CD4-positive, alpha-beta memory T cell (primary cell): ENCODE results near the gene PPP1R13B. TPM values are rescaled to one million over a fixed set of nuclear protein-coding genes. Genes with fewer than 3 reads are reported as not detected.

Experiments
- CTCF ChIA-PET: fragments of 350-600 bp; sonication (Branson Sonifier 250); formaldehyde crosslinking; loops from one replicate; lab custom pipeline; 2021; ENCODE audit warnings: inconsistent platforms; ENCODE audit not compliant: partially characterized antibody; lab: Charles Lee
- POLR2A ChIA-PET: fragments of 350-600 bp; sonication (Branson Sonifier 250); formaldehyde crosslinking; loops from one replicate; lab custom pipeline; 2021; ENCODE audit not compliant: partially characterized antibody; lab: Charles Lee
- DNase-seq, 5 donors: peaks; one replicate each; pipeline versions ENCODE4 v3.0.0 to v3.0.0-alpha.2; 2020 to 2022; ENCODE audit warnings: mixed read lengths in 1 of 5
- H3K27ac ChIP-seq: one replicate; pipeline ENCODE4 v1.7.0; 2013; ENCODE audit warnings: low read depth, low read length
- H3K27me3 ChIP-seq: 2 replicates; pipeline ENCODE4 v1.7.0; 2013; ENCODE audit warnings: mild to moderate bottlenecking, low read length, moderate library complexity; ENCODE audit not compliant: insufficient read depth
- H3K36me3 ChIP-seq: 2 replicates; pipeline ENCODE4 v1.7.0; 2013; ENCODE audit warnings: mild to moderate bottlenecking, low read length, moderate library complexity; ENCODE audit not compliant: insufficient read depth
- H3K4me1 ChIP-seq: 2 replicates; pipeline ENCODE4 v1.7.0; 2013; ENCODE audit warnings: mild to moderate bottlenecking, low read length, moderate library complexity; ENCODE audit not compliant: insufficient read depth
- H3K4me3 ChIP-seq, 2 donors: one replicate each; pipeline ENCODE4 v1.7.0; 2013; ENCODE audit warnings: low read length in 2 of 2, mild to moderate bottlenecking in 1 of 2
- H3K9me3 ChIP-seq, 2 donors: one replicate each; pipeline ENCODE4 v1.7.0; 2013; ENCODE audit warnings: low read length in 2 of 2, control low read depth in 1 of 2; ENCODE audit not compliant: control insufficient read depth in 1 of 2
- H3K27ac Mint-ChIP-seq, 7 donors: one replicate each; pipeline ENCODE4 v1.8.0; 2020 to 2021; ENCODE audit warnings: mixed read lengths in 7 of 7, mild to moderate bottlenecking in 6 of 7, inconsistent platforms in 3 of 7, moderate library complexity in 3 of 7
- H3K27me3 Mint-ChIP-seq, 2 donors: one replicate each; pipeline ENCODE4 v1.8.0; 2020 to 2021; ENCODE audit warnings: mixed read lengths in 2 of 2
- H3K36me3 Mint-ChIP-seq, 2 donors: one replicate each; pipeline ENCODE4 v1.8.0; 2020 to 2021; ENCODE audit warnings: mixed read lengths in 2 of 2, inconsistent platforms in 1 of 2, mild to moderate bottlenecking in 1 of 2
- H3K4me1 Mint-ChIP-seq, 4 donors: one replicate each; pipeline ENCODE4 v1.8.0; 2020 to 2021; ENCODE audit warnings: mixed read lengths in 4 of 4, mild to moderate bottlenecking in 1 of 4
- H3K4me3 Mint-ChIP-seq, 8 donors: one replicate each; pipeline ENCODE4 v1.8.0; 2020 to 2021; ENCODE audit warnings: mixed read lengths in 8 of 8, mild to moderate bottlenecking in 7 of 8, moderate library complexity in 6 of 8, inconsistent platforms in 3 of 8
- H3K9me3 Mint-ChIP-seq, 8 donors: one replicate each; pipeline ENCODE4 v1.8.0; 2020 to 2021; ENCODE audit warnings: mixed read lengths in 8 of 8, mild to moderate bottlenecking in 5 of 8, inconsistent platforms in 3 of 8, moderate library complexity in 1 of 8
- intact Hi-C: fragments of 100-400 bp; cut with micrococcal nuclease; formaldehyde crosslinking; loops from one replicate; pipeline ENCODE4 v1.15.1; 2023
- polyA plus RNA-seq, 2 donors: library from polyadenylated mRNA; unstranded; fragments of 300-500 nt; fragmentation: Illumina TruSeq; gene quantifications; one replicate each; pipeline ENCODE4 v1.2.3, GENCODE V29; 2021
- total RNA-seq, 2 experiments: library from RNA; stranded (reverse); gene quantifications; one replicate each; pipeline ENCODE4 v1.2.3, GENCODE V29; 2021

Gene PPP1R13B
- total and polyA plus RNA-seq, 4 experiments from 2014 or later, result 0.72 to 30.5 (median 15.7) TPM

DNA sequence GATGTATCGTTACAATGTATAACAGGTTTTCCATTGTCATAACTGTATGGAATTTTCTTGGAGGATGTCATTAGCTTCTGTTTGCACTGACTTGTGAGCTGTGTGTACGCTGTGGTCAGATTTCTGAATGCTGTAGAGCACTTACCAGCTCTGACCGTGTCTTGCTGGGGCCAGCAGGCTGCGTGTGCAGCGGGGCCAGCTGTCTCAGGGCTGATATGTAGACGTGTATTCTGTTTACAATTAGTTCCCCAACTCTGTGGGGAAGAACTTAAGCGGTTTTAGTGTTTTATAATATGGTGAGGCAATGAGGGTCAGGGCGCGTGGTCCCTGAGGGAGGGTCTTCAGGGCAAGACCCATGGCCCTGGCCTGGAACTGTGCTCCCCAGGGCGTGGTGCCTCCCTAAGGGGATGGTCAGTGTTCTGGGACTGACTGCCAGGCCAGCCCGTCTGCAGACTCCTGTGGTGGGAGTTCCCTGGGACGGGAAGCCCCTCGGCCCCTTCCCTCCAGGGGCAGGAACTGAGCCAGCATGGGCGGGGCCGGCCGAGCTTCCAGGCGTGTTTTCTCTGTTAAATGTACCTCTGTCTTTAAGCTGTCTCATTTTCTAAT lies 150.8 kb downstream of the PPP1R13B start:
- peaks cover 38% of the 10 kb centered on the region for H3K36me3 ChIP-seq
- no peak overlapping the region for H3K4me3 Mint-ChIP-seq

DNA sequence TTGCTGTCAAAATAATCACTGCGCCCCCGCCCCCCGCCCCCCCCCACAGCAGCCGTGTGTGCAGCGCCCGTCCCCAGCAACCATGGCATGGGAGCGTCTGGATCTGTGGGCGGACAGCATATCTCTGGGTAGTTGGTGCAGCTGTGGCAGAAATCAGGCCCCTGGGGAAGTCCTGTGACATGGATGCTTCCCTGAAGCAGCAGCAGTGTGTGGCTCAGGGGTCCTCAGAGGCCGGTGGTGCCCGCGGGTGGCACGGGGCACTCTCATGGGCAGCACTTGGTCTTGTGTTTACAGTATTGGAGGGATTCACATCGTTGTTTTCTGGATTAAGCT lies 151.3 kb downstream of the PPP1R13B start:
- peaks cover 4 to 7% (median 5%) of the 10 kb centered on the region in 4 donors for H3K4me1 Mint-ChIP-seq
- Histone ChIP-seq H3K27me3 (no peaks in the 10 kb centered on the region), H3K4me1 (no peaks in the 10 kb centered on the region), H3K36me3 (peaks cover 38% of the 10 kb centered on the region), H3K4me3 (no peak overlapping the region), H3K27ac (no peak overlapping the region), H3K9me3 (no peaks in the 10 kb centered on the region)
- intact Hi-C loops, result no loop called here
- no peaks in the 10 kb centered on the region for H3K9me3 Mint-ChIP-seq
- H3K36me3 Mint-ChIP-seq, result peaks cover 3 to 51% of the 10 kb centered on the region in 2 donors
- H3K4me3 Mint-ChIP-seq, result no peak overlapping the region
- no peak for DNase-seq
- H3K27ac Mint-ChIP-seq, result peak overlapping the region in 1 of 7 donors; percentile 10
- H3K27me3 Mint-ChIP-seq, result no peaks in the 10 kb centered on the region
- POLR2A ChIA-PET, result no interaction called here
- CTCF ChIA-PET, result no interaction called here

More for the DNA sequence above, 150.8 kb downstream of the PPP1R13B start:
- H3K36me3 Mint-ChIP-seq, result peaks cover 3 to 51% of the 10 kb centered on the region in 2 donors
- H3K4me1 Mint-ChIP-seq, result peaks cover 4 to 7% (median 5%) of the 10 kb centered on the region in 4 donors
- ChIA-PET POLR2A (no interaction called here), CTCF (no interaction called here)
- no peak overlapping the region for H3K27ac ChIP-seq
- no peaks in the 10 kb centered on the region for H3K4me1 ChIP-seq
- DNase-seq, result no peak
- intact Hi-C loops, result no loop called here
- H3K27ac Mint-ChIP-seq, result peak overlapping the region in 5 of 7 donors; percentile 10 to 76 (median 32)
- H3K9me3 ChIP-seq, result no peaks in the 10 kb centered on the region
- H3K9me3 Mint-ChIP-seq, result no peaks in the 10 kb centered on the region
- H3K27me3 ChIP-seq, result no peaks in the 10 kb centered on the region
- no peak overlapping the region for H3K4me3 ChIP-seq
- H3K27me3 Mint-ChIP-seq, result no peaks in the 10 kb centered on the region

DNA sequence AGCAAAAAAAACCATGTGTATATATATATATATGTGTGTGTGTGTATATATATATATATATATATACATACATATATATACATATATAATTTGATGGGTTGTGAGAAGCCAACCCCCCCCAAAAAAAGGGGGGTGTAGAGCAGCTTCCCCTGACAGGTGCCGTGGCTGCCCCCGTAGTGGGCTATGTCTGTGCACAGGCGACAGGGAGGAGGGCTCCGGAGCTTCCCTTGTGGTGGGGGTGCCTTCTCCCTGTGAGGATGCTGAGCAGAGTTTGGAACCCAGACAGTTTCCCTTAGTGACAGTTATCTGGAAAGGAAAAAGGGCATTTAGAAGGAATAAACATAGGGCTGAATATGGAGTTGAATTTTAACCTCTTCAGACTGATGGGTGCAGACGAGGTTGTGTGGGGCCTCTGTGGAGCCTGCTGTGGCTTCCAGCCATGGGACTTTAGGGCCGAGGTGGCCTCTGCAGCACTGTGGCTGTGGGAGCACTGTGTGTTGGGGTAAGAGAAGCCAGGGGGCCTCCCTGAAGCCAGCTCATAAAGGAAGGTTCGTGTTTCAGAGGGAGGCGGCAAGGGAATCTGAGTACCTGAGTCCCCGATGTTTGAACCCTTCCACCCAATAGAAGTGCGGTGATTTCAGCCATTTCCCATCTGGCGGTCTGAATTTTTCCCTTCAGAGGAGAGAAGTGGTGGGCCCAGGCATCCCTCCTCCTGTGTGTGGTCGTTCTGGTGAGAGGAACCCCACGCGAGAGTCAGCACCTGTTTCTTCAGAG lies 151.9 kb downstream of the PPP1R13B start:
- peaks cover 35% of the 10 kb centered on the region for H3K36me3 ChIP-seq
- H3K4me1 Mint-ChIP-seq, result peaks cover 4 to 7% (median 5%) of the 10 kb centered on the region in 4 donors
- no peak overlapping the region for H3K4me3 ChIP-seq
- ChIA-PET CTCF (interaction anchor here (1.2 to 1.9 kb wide), 2 partner anchors 9 to 17 kb away, joined by 3 to 4 read pairs; no protein-coding TSS in a partner anchor), POLR2A (no interaction called here)
- H3K27ac ChIP-seq, result no peak overlapping the region
- DNase-seq, result no peak
- no peaks in the 10 kb centered on the region for H3K27me3 Mint-ChIP-seq
- no peaks in the 10 kb centered on the region for H3K27me3 ChIP-seq
- no peak overlapping the region for H3K4me3 Mint-ChIP-seq
- H3K9me3 ChIP-seq, result no peaks in the 10 kb centered on the region
- H3K27ac Mint-ChIP-seq, result peak overlapping the region in 4 of 7 donors; percentile 41 to 85 (median 72)
- H3K36me3 Mint-ChIP-seq, result peaks cover 3 to 54% of the 10 kb centered on the region in 2 donors
- H3K9me3 Mint-ChIP-seq, result no peaks in the 10 kb centered on the region
- intact Hi-C loops, result no loop called here
- no peaks in the 10 kb centered on the region for H3K4me1 ChIP-seq

DNA sequence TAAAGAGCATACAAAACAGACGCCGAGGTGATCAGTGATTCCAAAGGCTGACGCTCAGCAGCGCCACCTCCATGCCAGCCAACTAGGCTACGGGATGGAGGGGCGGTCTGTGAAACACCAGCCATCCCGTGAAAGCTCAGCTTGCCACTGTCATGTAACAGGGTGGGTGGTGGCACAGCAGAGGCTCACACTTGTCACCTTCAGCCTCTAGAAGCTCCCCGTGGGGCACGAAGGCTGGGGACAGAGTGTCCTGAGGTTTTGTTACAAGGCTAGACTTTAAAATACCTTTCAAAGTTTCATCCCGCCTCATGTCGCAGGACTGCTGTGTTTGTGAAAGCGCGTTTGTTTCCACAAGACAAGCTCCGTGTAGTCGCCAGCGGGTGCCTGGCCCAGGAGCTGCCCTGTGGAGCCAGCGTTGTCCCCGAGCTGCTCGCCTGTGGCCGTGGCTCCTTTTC lies 152.8 kb downstream of the PPP1R13B start:
- CTCF ChIA-PET, result interaction anchor here (1.2 to 1.9 kb wide), 2 partner anchors 8 to 18 kb away, joined by 3 to 4 read pairs; no protein-coding TSS in a partner anchor
- H3K27me3 Mint-ChIP-seq, result no peaks in the 10 kb centered on the region
- H3K4me3 Mint-ChIP-seq, result no peak overlapping the region
- H3K4me1 Mint-ChIP-seq, result peaks cover 5 to 9% (median 7%) of the 10 kb centered on the region in 4 donors
- Histone ChIP-seq H3K4me3 (no peak overlapping the region), H3K36me3 (peaks cover 33% of the 10 kb centered on the region), H3K27me3 (no peaks in the 10 kb centered on the region), H3K27ac (no peak overlapping the region), H3K9me3 (no peaks in the 10 kb centered on the region), H3K4me1 (no peaks in the 10 kb centered on the region)
- peaks cover 9 to 55% of the 10 kb centered on the region in 2 donors for H3K36me3 Mint-ChIP-seq
- POLR2A ChIA-PET, result no interaction called here
- no peak overlapping the region for H3K27ac Mint-ChIP-seq
- H3K9me3 Mint-ChIP-seq, result no peaks in the 10 kb centered on the region
- DNase-seq, result no peak
- intact Hi-C loops, result no loop called here

DNA sequence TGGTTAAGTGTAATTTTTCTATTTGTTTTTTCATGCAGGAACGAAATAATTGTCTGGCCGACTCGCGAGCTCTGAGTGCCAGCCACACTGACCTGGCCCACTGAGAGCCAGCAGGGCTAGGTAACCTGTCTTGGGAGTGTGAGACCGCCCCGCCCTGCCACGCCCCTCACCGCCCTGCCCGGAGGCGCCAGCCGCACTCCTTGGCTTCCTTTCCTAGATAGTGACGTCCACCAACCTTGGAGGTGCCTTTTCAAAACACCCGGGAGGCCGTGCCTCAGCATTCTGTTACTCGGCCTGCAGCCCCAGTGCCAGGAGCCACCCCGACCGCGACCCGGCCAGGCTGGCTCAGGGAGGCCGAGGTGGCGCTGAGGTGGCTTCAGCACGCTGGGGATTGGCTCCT lies 153.9 kb downstream of the PPP1R13B start:
- intact Hi-C loops, result no loop called here
- H3K36me3 ChIP-seq, result peaks cover 29% of the 10 kb centered on the region
- H3K9me3 ChIP-seq, result no peaks in the 10 kb centered on the region
- DNase-seq, result no peak
- no peaks in the 10 kb centered on the region for H3K27me3 ChIP-seq
- Mint-ChIP-seq H3K4me1 (peaks cover 6 to 9% (median 8%) of the 10 kb centered on the region in 4 donors), H3K27ac (no peak overlapping the region), H3K36me3 (peaks cover 14 to 57% of the 10 kb centered on the region in 2 donors), H3K27me3 (no peaks in the 10 kb centered on the region), H3K4me3 (no peak overlapping the region), H3K9me3 (no peaks in the 10 kb centered on the region)
- ChIA-PET CTCF (interaction anchor here (1.9 kb wide), 1 partner anchor 7 kb away, joined by 4 read pairs; no protein-coding TSS in a partner anchor), POLR2A (interaction anchor here (1.2 kb wide), 1 partner anchor 22 kb away, joined by 3 read pairs; the partner anchor contains the start of genes XRCC3 and ZFYVE21)
- no peak overlapping the region for H3K27ac ChIP-seq
- H3K4me3 ChIP-seq, result no peak overlapping the region
- no peaks in the 10 kb centered on the region for H3K4me1 ChIP-seq

DNA sequence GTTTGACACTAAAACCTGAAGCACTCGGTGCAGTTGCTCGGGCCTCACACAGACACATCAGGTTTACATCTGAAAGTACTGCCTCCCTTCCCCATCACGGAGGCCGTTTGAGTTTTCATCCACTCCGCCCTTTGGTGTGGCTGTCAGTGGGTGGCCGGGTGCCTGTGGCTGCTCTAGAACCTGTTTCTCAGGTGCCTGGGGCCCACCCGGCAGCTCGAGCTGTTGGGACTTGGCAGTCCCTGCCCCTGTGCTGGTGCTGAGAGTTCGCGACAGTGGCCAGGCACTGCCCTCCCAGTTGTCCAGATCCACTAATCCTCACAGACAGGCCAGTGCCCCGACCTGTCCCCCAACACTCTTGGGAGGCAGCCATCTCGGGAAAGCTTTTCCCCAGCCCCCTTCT lies 154.5 kb downstream of the PPP1R13B start:
- H3K27ac ChIP-seq, result no peak overlapping the region
- no peak overlapping the region for H3K4me3 Mint-ChIP-seq
- no peak overlapping the region for H3K4me3 ChIP-seq
- intact Hi-C loops, result no loop called here
- H3K9me3 ChIP-seq, result no peaks in the 10 kb centered on the region
- H3K27me3 ChIP-seq, result no peaks in the 10 kb centered on the region
- H3K27ac Mint-ChIP-seq, result no peak overlapping the region
- POLR2A ChIA-PET, result interaction anchor here (1.2 kb wide), 1 partner anchor 23 kb away, joined by 3 read pairs; the partner anchor contains the start of genes XRCC3 and ZFYVE21
- no peak for DNase-seq
- CTCF ChIA-PET, result no interaction called here
- peaks cover 34% of the 10 kb centered on the region for H3K36me3 ChIP-seq
- no peaks in the 10 kb centered on the region for H3K27me3 Mint-ChIP-seq
- H3K4me1 ChIP-seq, result no peaks in the 10 kb centered on the region
- peaks cover 17 to 61% of the 10 kb centered on the region in 2 donors for H3K36me3 Mint-ChIP-seq
- no peaks in the 10 kb centered on the region for H3K9me3 Mint-ChIP-seq
- H3K4me1 Mint-ChIP-seq, result peaks cover 6 to 9% (median 8%) of the 10 kb centered on the region in 4 donors

DNA sequence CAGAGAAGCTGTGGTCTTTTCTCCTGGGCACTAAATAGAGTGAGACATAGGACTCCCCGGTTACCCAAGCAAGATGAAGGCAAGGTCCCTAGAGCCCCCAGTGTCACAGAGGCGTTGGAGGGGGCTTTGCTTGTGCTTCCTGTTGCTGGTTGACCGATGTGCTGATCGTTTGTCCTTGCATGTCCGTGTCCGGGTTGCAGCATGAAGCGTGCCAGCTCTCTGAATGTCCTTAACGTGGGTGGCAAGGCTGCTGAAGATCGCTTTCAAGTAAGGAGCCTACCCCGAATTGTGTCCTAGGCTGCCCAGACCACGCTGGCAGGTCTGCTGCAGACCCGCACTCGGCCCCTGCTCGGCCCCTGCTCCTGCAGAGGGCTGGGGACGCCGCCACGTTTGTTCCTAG lies 155.2 kb downstream of the PPP1R13B start:
- H3K9me3 Mint-ChIP-seq, result no peaks in the 10 kb centered on the region
- H3K4me3 Mint-ChIP-seq, result no peak overlapping the region
- no peaks in the 10 kb centered on the region for H3K27me3 Mint-ChIP-seq
- ChIA-PET POLR2A (interaction anchor here (0.6 kb wide), 1 partner anchor 1601 kb away, joined by 3 read pairs; no protein-coding TSS in a partner anchor), CTCF (no interaction called here)
- H3K36me3 Mint-ChIP-seq, result peaks cover 18 to 58% of the 10 kb centered on the region in 2 donors
- Histone ChIP-seq H3K4me3 (no peak overlapping the region), H3K36me3 (peaks cover 35% of the 10 kb centered on the region), H3K9me3 (no peaks in the 10 kb centered on the region), H3K4me1 (no peaks in the 10 kb centered on the region), H3K27ac (no peak overlapping the region), H3K27me3 (no peaks in the 10 kb centered on the region)
- intact Hi-C loops, result no loop called here
- peaks cover 6 to 7% (median 7%) of the 10 kb centered on the region in 4 donors for H3K4me1 Mint-ChIP-seq
- no peak overlapping the region for H3K27ac Mint-ChIP-seq
- DNase-seq, result no peak
